ENCODE results near the gene ADPRHL1. TPM values are rescaled to one million over a fixed set of nuclear protein-coding genes. Genes with fewer than 3 reads are reported as not detected.

Gene ADPRHL1
- total RNA-seq, 1 experiment from 2014 or later = 2.7 TPM

GRCh38 chr13:113448545-113448884 is 4.8 kb downstream of the ADPRHL1 start:
- Mint-ChIP-seq H3K36me3 (ENCODE audit: insufficient read depth in 1 of 3, low read depth in 3 of 3) (peaks cover 7 to 23% (median 9%) of the 10 kb centered on the region in 3 experiments; a peak in 5 of 7 replicates), H3K9me3 (peaks cover 0 to 4% of the 10 kb centered on the region in 2 experiments; a peak in 1 of 5 replicates), H3K4me1 (peaks cover 2 to 14% of the 10 kb centered on the region in 2 experiments; a peak in 3 of 4 replicates)

More at GRCh38 chr13:113448545-113448884, 4.8 kb downstream of the ADPRHL1 start:
- H3K4me3 Mint-ChIP-seq = no peak overlapping the region
- H3K79me1 ChIP-seq (ENCODE audit: insufficient read depth, low read depth, low read length, poor library complexity, severe bottlenecking) = no peaks in the 10 kb centered on the region
- H4K5ac ChIP-seq (ENCODE audit: insufficient read length, low read depth, low read length) = no peak overlapping the region
- no peak overlapping the region for H3T11ph ChIP-seq (ENCODE audit: low read length)
- no peak overlapping the region for H2BK120ac ChIP-seq (ENCODE audit: low read depth, low read length, poor library complexity, severe bottlenecking)
- H3K27me3 ChIP-seq (ENCODE audit: insufficient read depth, low read length) = no peaks in the 10 kb centered on the region
- no peaks in the 10 kb centered on the region for H4K20me1 ChIP-seq (ENCODE audit: control insufficient read depth, insufficient read depth, insufficient read length)
- no peak overlapping the region for H2BK15ac ChIP-seq (ENCODE audit: low read depth, low read length)
- no peaks in the 10 kb centered on the region for H3K4me1 ChIP-seq (ENCODE audit: insufficient read depth, low read length)
- no peak overlapping the region for H2AK5ac ChIP-seq (ENCODE audit: insufficient read length, low read length)
- no peak overlapping the region for H2AFZ ChIP-seq (ENCODE audit: low read length)
- no peaks in the 10 kb centered on the region for H3K23me2 ChIP-seq (ENCODE audit: insufficient read length, low read depth, low read length, poor library complexity, severe bottlenecking)
- DNase-seq = peak; percentile 31
- peaks cover 2% of the 10 kb centered on the region; the same call in 1 of the 2 replicates for H3K27me3 Mint-ChIP-seq (ENCODE audit: low read depth)
- H2BK5ac ChIP-seq (ENCODE audit: insufficient read length, low read length) = no peak overlapping the region
- no peak for TF ChIP-seq CTCF (conservative IDR thresholded peaks at IDR 0.05)
- no peak overlapping the region for H3K4ac ChIP-seq (ENCODE audit: low read depth, low read length)
- H3K23ac ChIP-seq (ENCODE audit: insufficient read length, low read depth, low read length) = no peak overlapping the region
- H2BK12ac ChIP-seq (ENCODE audit: insufficient read length, low read depth, low read length) = no peak overlapping the region
- no peak overlapping the region for H4K91ac ChIP-seq (ENCODE audit: insufficient read length, low read depth, low read length)
- no peaks in the 10 kb centered on the region for H3K79me2 ChIP-seq (ENCODE audit: insufficient read depth, low read length)
- no CpG with 5 or more reads among the region's 6 CpGs for WGBS (ENCODE audit: extremely low coverage, insufficient read length, low lambda C conversion rate)
- H3K9me3 ChIP-seq (ENCODE audit: control insufficient read depth, low read depth, low read length) = no peaks in the 10 kb centered on the region
- H2BK20ac ChIP-seq (ENCODE audit: low read depth, low read length, poor library complexity, severe bottlenecking) = no peak overlapping the region
- H3K27ac Mint-ChIP-seq = peak overlapping the region in 2 of 3 experiments; percentile 62 to 84; a peak in 4 of 7 replicates
- no peak overlapping the region for H3K27ac ChIP-seq (ENCODE audit: insufficient read length, low read depth, low read length)
- no peak overlapping the region for H3K9ac ChIP-seq (ENCODE audit: extremely low read depth, insufficient read length, low read length)
- H3K56ac ChIP-seq (ENCODE audit: insufficient read length, low read depth, low read length) = no peak overlapping the region
- no peak overlapping the region for H3K14ac ChIP-seq (ENCODE audit: insufficient read depth, low read length)
- H3K18ac ChIP-seq (ENCODE audit: insufficient read length, low read depth, low read length) = no peak overlapping the region
- H3K4me2 ChIP-seq (ENCODE audit: insufficient read depth, insufficient read length, low read length) = no peak overlapping the region
- H4K8ac ChIP-seq (replicated peaks; ENCODE audit: insufficient read length, low read depth, low read length) = no peak overlapping the region
